DOHH2 (cell line): ENCODE results near the gene ADGRG6.

ENCODE experiments used
- H3F3A ChIP-seq: fragments of 200-600 bp; sonication (generic), shearing (Covaris generic); 2 replicates; pipeline ENCODE4 v1.6.0; 2016; ENCODE audit warnings: antibody characterized with exemption, mild to moderate bottlenecking; ENCODE audit not compliant: control insufficient read depth, insufficient read depth
- H3K27ac ChIP-seq: fragments of 200-600 bp; sonication (generic); 2 replicates; pipeline ENCODE4 v1.5.1; 2014; ENCODE audit warnings: low read depth, mild to moderate bottlenecking, low read length, moderate library complexity
- H3K27me3 ChIP-seq: fragments of 200-600 bp; sonication (generic); 2 replicates; pipeline ENCODE4 v1.6.1; 2014; ENCODE audit warnings: mild to moderate bottlenecking, low read length, mixed read lengths; ENCODE audit not compliant: control insufficient read depth
- H3K36me3 ChIP-seq: fragments of 200-600 bp; sonication (generic); 2 replicates; pipeline ENCODE4 v1.6.1; 2014; ENCODE audit warnings: mild to moderate bottlenecking, low read length, moderate library complexity, mixed read lengths; ENCODE audit not compliant: control insufficient read depth
- H3K4me1 ChIP-seq: fragments of 200-600 bp; sonication (generic); 2 replicates; pipeline ENCODE4 v1.6.1; 2014; ENCODE audit warnings: mild to moderate bottlenecking, low read length, mixed read lengths; ENCODE audit not compliant: control insufficient read depth
- H3K4me2 ChIP-seq: fragments of 200-600 bp; sonication (generic); 2 replicates; pipeline ENCODE4 v1.6.0; 2014; ENCODE audit warnings: mild to moderate bottlenecking, low read length, moderate library complexity
- H3K4me3 ChIP-seq: fragments of 200-600 bp; sonication (generic); 2 replicates; pipeline ENCODE4 v1.5.1; 2014; ENCODE audit warnings: mild to moderate bottlenecking, low read length, mixed read lengths
- H3K79me2 ChIP-seq: fragments of 200-600 bp; sonication (generic); 2 replicates; pipeline ENCODE4 v1.6.1; 2014; ENCODE audit warnings: mild to moderate bottlenecking, low read length, mixed read lengths; ENCODE audit not compliant: control insufficient read depth
- H3K9me2 ChIP-seq: fragments of 200-600 bp; sonication (generic); replicated peaks from 2 replicates; pipeline ENCODE4 v1.6.1; 2014; ENCODE audit warnings: mild to moderate bottlenecking, low read length, mixed read lengths; ENCODE audit not compliant: control insufficient read depth
- H3K9me3 ChIP-seq: fragments of 200-600 bp; sonication (generic); 2 replicates; pipeline ENCODE4 v1.6.1; 2014; ENCODE audit warnings: antibody characterized with exemption, low read length, mixed read lengths; ENCODE audit not compliant: control insufficient read depth, insufficient read depth
- H4K20me1 ChIP-seq: fragments of 200-600 bp; sonication (generic); 2 replicates; pipeline ENCODE4 v1.6.0; 2014; ENCODE audit warnings: low read depth, mild to moderate bottlenecking, antibody characterized with exemption, low read length, moderate library complexity; ENCODE audit not compliant: control insufficient read depth, insufficient read depth
- EZH2phosphoT487 ChIP-seq: fragments of 200-600 bp; sonication (generic); IDR thresholded peaks from 2 replicates; pipeline ENCODE4 v1.6.1; 2017; ENCODE audit warnings: borderline replicate concordance, mild to moderate bottlenecking, antibody characterized with exemption, low read length, moderate library complexity, mixed read lengths
- TF ChIP-seq, protein P1 (sequence below): fragments of 200-600 bp; sonication (generic); IDR thresholded peaks from one replicate; pipeline ENCODE4 v1.5.1; 2014; ENCODE audit warnings: antibody characterized with exemption, mild to moderate bottlenecking, low read depth, low read length; ENCODE audit not compliant: poor library complexity, severe bottlenecking

The ADGRG6 gene

DNA sequence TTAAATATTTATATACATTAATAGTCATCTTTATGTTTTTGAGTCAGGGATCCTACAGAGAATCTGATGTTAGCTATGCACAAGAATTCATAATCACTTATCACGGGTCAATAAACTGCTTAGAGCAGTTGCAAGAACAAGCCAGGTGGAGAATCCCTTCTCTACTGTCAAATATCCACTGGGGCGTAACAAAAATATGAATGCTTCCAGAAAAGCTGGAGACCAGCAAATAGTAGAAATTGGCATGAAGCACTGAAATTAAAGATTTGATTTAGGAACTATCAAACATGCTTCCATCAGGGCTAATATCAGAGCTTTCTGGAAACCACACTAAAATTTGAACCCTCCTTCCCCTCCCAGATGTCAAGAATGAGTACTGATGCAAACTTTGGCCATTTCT is 37.3 kb downstream of the ADGRG6 start:
- no peaks in the 10 kb centered on the region for H3K27me3 ChIP-seq
- TF ChIP-seq, protein P1, sequence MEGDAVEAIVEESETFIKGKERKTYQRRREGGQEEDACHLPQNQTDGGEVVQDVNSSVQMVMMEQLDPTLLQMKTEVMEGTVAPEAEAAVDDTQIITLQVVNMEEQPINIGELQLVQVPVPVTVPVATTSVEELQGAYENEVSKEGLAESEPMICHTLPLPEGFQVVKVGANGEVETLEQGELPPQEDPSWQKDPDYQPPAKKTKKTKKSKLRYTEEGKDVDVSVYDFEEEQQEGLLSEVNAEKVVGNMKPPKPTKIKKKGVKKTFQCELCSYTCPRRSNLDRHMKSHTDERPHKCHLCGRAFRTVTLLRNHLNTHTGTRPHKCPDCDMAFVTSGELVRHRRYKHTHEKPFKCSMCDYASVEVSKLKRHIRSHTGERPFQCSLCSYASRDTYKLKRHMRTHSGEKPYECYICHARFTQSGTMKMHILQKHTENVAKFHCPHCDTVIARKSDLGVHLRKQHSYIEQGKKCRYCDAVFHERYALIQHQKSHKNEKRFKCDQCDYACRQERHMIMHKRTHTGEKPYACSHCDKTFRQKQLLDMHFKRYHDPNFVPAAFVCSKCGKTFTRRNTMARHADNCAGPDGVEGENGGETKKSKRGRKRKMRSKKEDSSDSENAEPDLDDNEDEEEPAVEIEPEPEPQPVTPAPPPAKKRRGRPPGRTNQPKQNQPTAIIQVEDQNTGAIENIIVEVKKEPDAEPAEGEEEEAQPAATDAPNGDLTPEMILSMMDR: no peak
- TF ChIP-seq EZH2phosphoT487: no peak

DNA sequence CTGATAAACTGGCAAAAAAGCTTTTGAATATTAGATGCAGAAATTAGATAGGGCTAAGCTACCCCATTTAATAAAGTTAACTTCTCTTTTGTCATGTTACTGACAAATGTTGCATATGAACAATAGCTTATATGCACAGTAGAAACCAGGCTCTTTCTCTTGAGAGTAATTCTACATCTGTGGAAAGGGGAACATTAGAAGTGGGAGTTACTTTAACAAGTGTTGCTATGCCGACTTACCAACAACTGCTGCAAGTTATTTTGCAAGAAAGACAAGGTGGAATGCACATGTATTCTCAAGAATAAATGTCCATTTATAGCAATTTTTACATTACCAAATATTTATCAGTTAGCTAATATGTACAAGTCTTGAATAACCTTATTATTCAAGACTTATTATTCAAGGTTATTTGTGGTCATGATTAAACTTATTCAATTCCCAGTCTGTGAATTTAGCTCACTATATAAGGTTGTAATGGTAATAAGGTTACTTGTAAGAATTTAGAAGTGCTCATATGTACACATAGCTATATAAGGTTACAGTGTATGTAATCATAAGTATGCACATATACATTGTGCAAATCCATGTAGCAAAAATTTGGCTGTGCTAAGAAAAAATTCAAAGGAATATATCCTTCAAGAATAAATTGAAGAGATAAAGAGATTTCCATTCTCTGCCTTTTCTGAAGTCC is 38.3 kb downstream of the ADGRG6 start:
- Histone ChIP-seq H3K9me3 (no peaks in the 10 kb centered on the region), H3K36me3 (no peaks in the 10 kb centered on the region), H3K79me2 (no peaks in the 10 kb centered on the region), H3K27me3 (no peaks in the 10 kb centered on the region), H3K4me2 (no peak overlapping the region), H3F3A (no peaks in the 10 kb centered on the region), H3K4me1 (no peaks in the 10 kb centered on the region), H3K9me2 (no peaks in the 10 kb centered on the region), H4K20me1 (no peaks in the 10 kb centered on the region), H3K27ac (no peak overlapping the region), H3K4me3 (no peak overlapping the region)
- TF ChIP-seq, protein P1: no peak
- no peak for TF ChIP-seq EZH2phosphoT487

More for the DNA sequence above, 37.3 kb downstream of the ADGRG6 start:
- Histone ChIP-seq H3K9me3 (no peaks in the 10 kb centered on the region), H3K27ac (no peak overlapping the region), H3K79me2 (no peaks in the 10 kb centered on the region), H3K4me3 (no peak overlapping the region), H3K36me3 (no peaks in the 10 kb centered on the region), H4K20me1 (no peaks in the 10 kb centered on the region), H3K4me1 (no peaks in the 10 kb centered on the region), H3K4me2 (no peak overlapping the region), H3K9me2 (no peaks in the 10 kb centered on the region), H3F3A (no peaks in the 10 kb centered on the region)

DNA sequence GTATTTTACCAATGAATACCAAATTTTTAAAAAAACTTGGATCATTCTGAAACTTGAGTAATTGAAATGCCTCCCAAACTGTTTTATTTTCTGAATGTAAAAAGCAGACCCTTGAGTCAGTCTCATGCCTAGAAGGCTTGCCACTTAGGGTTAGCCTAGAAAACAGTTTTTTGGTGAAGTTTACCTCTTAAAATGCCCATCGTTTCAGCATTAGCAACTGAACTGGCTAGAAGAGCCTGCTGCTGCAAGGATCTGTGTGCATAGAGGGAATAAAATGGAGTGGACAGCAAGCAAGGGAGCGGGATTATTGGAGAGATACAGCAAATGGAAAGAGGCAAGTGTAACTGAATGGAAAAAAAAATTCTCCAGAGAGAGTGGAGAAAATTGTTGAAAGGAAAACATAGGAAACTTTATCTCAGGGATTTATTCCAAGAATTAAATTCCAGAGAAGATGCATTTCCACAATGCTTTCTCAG is 40.1 kb downstream of the ADGRG6 start:
- H3F3A ChIP-seq: no peaks in the 10 kb centered on the region
- H3K4me2 ChIP-seq: no peak overlapping the region
- H3K9me3 ChIP-seq: no peaks in the 10 kb centered on the region
- H3K27ac ChIP-seq: no peak overlapping the region
- H3K9me2 ChIP-seq: no peaks in the 10 kb centered on the region
- no peak for TF ChIP-seq EZH2phosphoT487
- TF ChIP-seq, protein P1: no peak
- no peaks in the 10 kb centered on the region for H3K4me1 ChIP-seq
- no peak overlapping the region for H3K4me3 ChIP-seq
- no peaks in the 10 kb centered on the region for H3K79me2 ChIP-seq
- H3K36me3 ChIP-seq: no peaks in the 10 kb centered on the region
- H4K20me1 ChIP-seq: no peaks in the 10 kb centered on the region
- H3K27me3 ChIP-seq: no peaks in the 10 kb centered on the region
